ENCODE results near the gene PLEKHG3. TPM values are rescaled to one million over a fixed set of nuclear protein-coding genes. Genes with fewer than 3 reads are reported as not detected.

PLEKHG3 gene
- polyA plus RNA-seq, 3 donors, result 6.3 to 21.6 (median 13.0) TPM

GRCh38 chr14:64758025-64758521 is 53.8 kb downstream of the PLEKHG3 start:
- H3K36me3 Mint-ChIP-seq, result no peaks in the 10 kb centered on the region
- H2AFZ ChIP-seq (ENCODE audit: insufficient read depth, low read depth, low read length, poor library complexity, severe bottlenecking), result no peak overlapping the region
- no peaks in the 10 kb centered on the region for H3K36me3 ChIP-seq (replicated peaks in 1 of 2; ENCODE audit: control insufficient read depth in 1 of 2, insufficient read depth in 2 of 2, low read length in 2 of 2)
- H3K27me3 Mint-ChIP-seq (ENCODE audit: low read depth in 3 of 3), result peaks cover 32 to 38% (median 37%) of the 10 kb centered on the region in 3 donors
- WGBS (ENCODE audit: insufficient coverage), result 90% methylated on average over 1 of the region's 3 CpGs
- no peak overlapping the region for H3K4me2 ChIP-seq (replicated peaks; ENCODE audit: extremely low read depth, low read length, poor library complexity, severe bottlenecking)
- no peak overlapping the region for H3K4me3 ChIP-seq (replicated peaks in 1 of 3; ENCODE audit: low read depth in 2 of 3, low read length in 3 of 3)
- H3K9me3 ChIP-seq (replicated peaks in 1 of 2; ENCODE audit: control insufficient read depth in 1 of 2, insufficient read depth in 1 of 2, low read length in 2 of 2), result peaks cover 0 to 3% of the 10 kb centered on the region in 2 donors
- no peak overlapping the region for H3K9ac ChIP-seq (ENCODE audit: insufficient read depth, low read length, poor library complexity, severe bottlenecking)
- peaks cover 12% of the 10 kb centered on the region for H3K4me1 Mint-ChIP-seq
- peaks cover 0 to 9% (median 5%) of the 10 kb centered on the region in 7 donors for H3K9me3 Mint-ChIP-seq
- no peaks in the 10 kb centered on the region for H3K4me1 ChIP-seq (ENCODE audit: control insufficient read depth in 1 of 2, insufficient read depth in 2 of 2, low read length in 2 of 2)
- no peaks in the 10 kb centered on the region for H4K20me1 ChIP-seq (ENCODE audit: insufficient read depth, low read length)
- no peak for DNase-seq
- H3K27ac ChIP-seq (ENCODE audit: low read depth in 1 of 2, low read length in 2 of 2), result no peak overlapping the region
- intact Hi-C loops (cut with micrococcal nuclease), result loop anchor here in 1 of 2 donors (5.0 kb wide), 1 partner anchor 71 kb away; no protein-coding TSS in a partner anchor
- no peaks in the 10 kb centered on the region for H3K79me2 ChIP-seq (ENCODE audit: insufficient read depth, low read length)
- H3K27ac Mint-ChIP-seq, result no peak overlapping the region
- H3K27me3 ChIP-seq (ENCODE audit: control insufficient read depth in 2 of 2, insufficient read depth in 2 of 2, low read length in 2 of 2), result peaks cover 0 to 23% of the 10 kb centered on the region in 2 donors
- no peak overlapping the region for H3K4me3 Mint-ChIP-seq
- no peak for TF ChIP-seq CTCF (IDR thresholded peaks at IDR 0.05)

- Histone ChIP-seq H3K79me2 (ENCODE audit: insufficient read depth, low read length) (no peaks in the 10 kb centered on the region), H2AFZ (ENCODE audit: insufficient read depth, low read depth, low read length, poor library complexity, severe bottlenecking) (no peak overlapping the region), H3K27me3 (ENCODE audit: control insufficient read depth in 2 of 2, insufficient read depth in 2 of 2, low read length in 2 of 2) (peaks cover 0 to 28% of the 10 kb centered on the region in 2 donors), H3K27ac (ENCODE audit: low read depth in 1 of 2, low read length in 2 of 2) (no peak overlapping the region), H3K4me3 (replicated peaks in 1 of 3; ENCODE audit: low read depth in 2 of 3, low read length in 3 of 3) (no peak overlapping the region), H3K4me2 (replicated peaks; ENCODE audit: extremely low read depth, low read length, poor library complexity, severe bottlenecking) (no peak overlapping the region), H4K20me1 (ENCODE audit: insufficient read depth, low read length) (no peaks in the 10 kb centered on the region), H3K9me3 (replicated peaks in 1 of 2; ENCODE audit: control insufficient read depth in 1 of 2, insufficient read depth in 1 of 2, low read length in 2 of 2) (peaks cover 0 to 3% of the 10 kb centered on the region in 2 donors), H3K4me1 (ENCODE audit: control insufficient read depth in 1 of 2, insufficient read depth in 2 of 2, low read length in 2 of 2) (peaks cover 0 to under 1% of the 10 kb centered on the region in 2 donors), H3K9ac (ENCODE audit: insufficient read depth, low read length, poor library complexity, severe bottlenecking) (no peak overlapping the region), H3K36me3 (replicated peaks in 1 of 2; ENCODE audit: control insufficient read depth in 1 of 2, insufficient read depth in 2 of 2, low read length in 2 of 2) (no peaks in the 10 kb centered on the region)
- no peak overlapping the region for H3K4me3 Mint-ChIP-seq
- no peak for DNase-seq
- intact Hi-C loops (cut with micrococcal nuclease), result loop anchor here in 1 of 2 donors (5.0 kb wide), 1 partner anchor 72 kb away; no protein-coding TSS in a partner anchor
- H3K27me3 Mint-ChIP-seq (ENCODE audit: low read depth in 3 of 3), result peaks cover 34 to 44% (median 42%) of the 10 kb centered on the region in 3 donors
- 84% methylated on average over 5 of the region's 7 CpGs for WGBS (ENCODE audit: insufficient coverage)
- no peak for TF ChIP-seq CTCF (IDR thresholded peaks at IDR 0.05)
- peaks cover 19% of the 10 kb centered on the region for H3K4me1 Mint-ChIP-seq
- H3K27ac Mint-ChIP-seq, result peak overlapping the region in 2 of 7 donors; percentile 44 to 46
- H3K36me3 Mint-ChIP-seq, result no peaks in the 10 kb centered on the region
- peaks cover 0 to 8% (median 3%) of the 10 kb centered on the region in 7 donors for H3K9me3 Mint-ChIP-seq
These were observed 54.7 kb downstream of the PLEKHG3 start for GRCh38 chr14:64758691-64759554.

All from CD14-positive monocyte (primary cell).